OCI-LY3 (cell line): Measurements from ENCODE around the gene RNF111.

ENCODE experiments used
- H2AFZ ChIP-seq: fragments of 200-600, 300-600 bp; shearing (Covaris generic); 2 replicates; pipeline ENCODE4 v1.6.0; 2014; ENCODE audit warnings: antibody characterized with exemption, low read depth, low read length
- H3K27ac ChIP-seq: fragments of 200-600, 300-600 bp; sonication (generic); 2 replicates; pipeline ENCODE4 v1.5.1; 2014; ENCODE audit warnings: mild to moderate bottlenecking, low read length, moderate library complexity, mixed read lengths
- H3K27me3 ChIP-seq: fragments of 200-600, 300-600 bp; sonication (generic); 2 replicates; pipeline ENCODE4 v1.6.1; 2014; ENCODE audit warnings: low read depth, low read length, mixed read lengths
- H3K36me3 ChIP-seq: fragments of 200-600, 300-600 bp; sonication (generic); replicated peaks from 2 replicates; pipeline ENCODE3; 2014; ENCODE audit warnings: low read depth, low read length, mixed read lengths
- H3K4me1 ChIP-seq: fragments of 300-600, 200-600 bp; sonication (generic); 2 replicates; pipeline ENCODE4 v1.6.1; 2014; ENCODE audit warnings: low read length, mixed read lengths
- H3K4me2 ChIP-seq: fragments of 200-600, 300-600 bp; sonication (generic); 2 replicates; pipeline ENCODE4 v1.6.1; 2014; ENCODE audit warnings: low read length, mixed read lengths
- H3K4me3 ChIP-seq: fragments of 300-600, 200-600 bp; sonication (generic); 2 replicates; pipeline ENCODE4 v1.5.1; 2014; ENCODE audit warnings: antibody characterized with exemption, mild to moderate bottlenecking, low read length, moderate library complexity
- H3K79me2 ChIP-seq: fragments of 300-600, 200-600 bp; shearing (Covaris generic); 2 replicates; pipeline ENCODE4 v1.6.1; 2014; ENCODE audit warnings: mild to moderate bottlenecking, low read length, mixed read lengths
- H3K9ac ChIP-seq: fragments of 300-600, 200-600 bp; shearing (Covaris generic); 2 replicates; pipeline ENCODE4 v1.6.0; 2014; ENCODE audit warnings: mild to moderate bottlenecking, low read length, moderate library complexity
- H3K9me3 ChIP-seq: fragments of 200-600, 300-600 bp; shearing (Covaris generic); 2 replicates; pipeline ENCODE4 v1.6.1; 2014; ENCODE audit warnings: low read length, mixed read lengths; ENCODE audit not compliant: insufficient read depth
- H4K20me1 ChIP-seq: fragments of 200-600, 300-600 bp; sonication (generic); 2 replicates; pipeline ENCODE4 v1.6.1; 2016; ENCODE audit warnings: low read length, mixed read lengths; ENCODE audit not compliant: insufficient read depth
- EZH2phosphoT487 ChIP-seq: fragments of 200-600 bp; shearing (Covaris generic); IDR thresholded peaks from 2 replicates; pipeline ENCODE4 v1.6.1; 2018; ENCODE audit warnings: antibody characterized with exemption, mixed run types, low read depth
- TF ChIP-seq, protein P1 (sequence below): fragments of 200-600, 300-600 bp; sonication (generic); IDR thresholded peaks from 2 replicates; pipeline ENCODE4 v1.5.1; 2014; ENCODE audit warnings: antibody characterized with exemption, low read length, low read depth

RNF111 gene

DNA sequence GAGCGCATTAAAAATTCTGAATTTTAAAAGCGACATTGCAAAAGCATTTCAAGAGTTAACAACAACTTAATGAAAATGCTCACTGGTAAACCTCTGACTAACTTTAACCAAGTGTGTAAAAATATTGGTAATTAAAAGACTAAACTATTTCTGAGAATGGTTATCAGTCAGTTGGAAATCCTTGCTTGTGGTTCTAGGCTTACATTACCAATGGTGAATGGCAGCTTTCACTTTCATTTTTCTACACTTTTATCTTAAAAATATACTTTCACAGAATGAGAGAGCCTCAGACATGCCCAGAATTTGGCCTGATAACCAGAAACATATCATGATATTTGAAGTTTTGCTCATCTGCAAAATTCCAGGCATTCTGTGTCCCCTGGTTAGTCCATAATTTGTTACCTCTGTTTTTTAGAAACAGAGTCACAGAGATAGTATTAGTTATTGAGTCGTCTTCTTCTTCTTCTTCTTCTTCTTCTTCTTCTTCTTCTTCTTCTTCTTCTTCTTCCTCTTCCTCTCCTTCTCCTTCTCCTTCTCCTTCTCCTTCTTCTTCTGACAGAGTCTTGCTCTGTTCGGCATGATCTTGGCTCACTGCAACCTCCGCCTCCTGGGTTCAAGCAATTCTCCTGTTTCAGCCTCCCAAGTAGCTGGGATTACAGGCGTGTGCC is 5.5 kb upstream of the RNF111 start:
- Histone ChIP-seq H3K4me3 (peak overlapping the region; percentile 53), H3K4me2 (peak overlapping the region; percentile 90), H3K4me1 (peaks cover 41% of the 10 kb centered on the region), H3K9ac (peak overlapping the region; percentile 47), H4K20me1 (no peaks in the 10 kb centered on the region), H2AFZ (peak overlapping the region; percentile 37), H3K36me3 (no peaks in the 10 kb centered on the region), H3K9me3 (no peaks in the 10 kb centered on the region), H3K27ac (peak overlapping the region; percentile 42), H3K79me2 (no peaks in the 10 kb centered on the region), H3K27me3 (no peaks in the 10 kb centered on the region)
- TF ChIP-seq, protein P1, sequence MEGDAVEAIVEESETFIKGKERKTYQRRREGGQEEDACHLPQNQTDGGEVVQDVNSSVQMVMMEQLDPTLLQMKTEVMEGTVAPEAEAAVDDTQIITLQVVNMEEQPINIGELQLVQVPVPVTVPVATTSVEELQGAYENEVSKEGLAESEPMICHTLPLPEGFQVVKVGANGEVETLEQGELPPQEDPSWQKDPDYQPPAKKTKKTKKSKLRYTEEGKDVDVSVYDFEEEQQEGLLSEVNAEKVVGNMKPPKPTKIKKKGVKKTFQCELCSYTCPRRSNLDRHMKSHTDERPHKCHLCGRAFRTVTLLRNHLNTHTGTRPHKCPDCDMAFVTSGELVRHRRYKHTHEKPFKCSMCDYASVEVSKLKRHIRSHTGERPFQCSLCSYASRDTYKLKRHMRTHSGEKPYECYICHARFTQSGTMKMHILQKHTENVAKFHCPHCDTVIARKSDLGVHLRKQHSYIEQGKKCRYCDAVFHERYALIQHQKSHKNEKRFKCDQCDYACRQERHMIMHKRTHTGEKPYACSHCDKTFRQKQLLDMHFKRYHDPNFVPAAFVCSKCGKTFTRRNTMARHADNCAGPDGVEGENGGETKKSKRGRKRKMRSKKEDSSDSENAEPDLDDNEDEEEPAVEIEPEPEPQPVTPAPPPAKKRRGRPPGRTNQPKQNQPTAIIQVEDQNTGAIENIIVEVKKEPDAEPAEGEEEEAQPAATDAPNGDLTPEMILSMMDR = no peak
- no peak for TF ChIP-seq EZH2phosphoT487

DNA sequence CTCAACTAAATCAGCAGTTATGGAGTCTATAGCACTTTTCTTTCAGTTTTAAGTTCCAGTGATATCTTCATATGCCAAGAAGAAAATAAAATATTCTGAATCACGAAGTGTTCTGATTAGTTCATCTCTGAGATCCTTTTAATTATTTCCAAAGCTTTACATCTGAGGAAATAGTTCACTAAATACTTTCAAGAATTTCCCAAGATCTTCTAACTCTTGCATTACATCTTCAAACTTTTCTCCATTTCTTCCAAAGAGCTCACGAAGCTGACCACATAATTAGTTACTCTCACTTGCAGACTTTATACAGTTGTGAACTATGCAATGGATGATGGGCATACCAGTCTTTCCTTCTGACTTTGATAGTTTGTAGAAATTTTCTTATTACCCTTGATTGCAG is 4.2 kb upstream of the RNF111 start:
- Histone ChIP-seq H2AFZ (no peak overlapping the region), H3K79me2 (peaks cover 7% of the 10 kb centered on the region), H3K9ac (no peak overlapping the region)

DNA sequence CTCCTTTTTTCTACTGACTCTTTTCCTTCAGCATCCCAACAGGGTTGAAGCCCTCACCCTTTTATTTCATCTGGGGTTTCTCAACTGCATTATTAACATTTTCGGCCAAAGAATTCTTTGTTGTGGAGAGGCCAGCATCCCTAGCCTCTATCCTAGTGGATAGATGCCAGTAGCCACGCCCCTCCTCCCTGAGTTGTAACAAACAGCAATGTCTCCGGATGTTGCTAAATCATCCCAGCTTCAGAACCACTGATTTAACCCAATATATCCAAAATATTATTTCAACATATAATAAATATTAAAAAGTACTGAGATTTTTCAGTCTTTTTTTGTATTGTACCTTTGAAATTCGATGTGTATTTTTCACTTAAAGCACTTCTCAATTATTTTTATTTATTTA is 2.0 kb upstream of the RNF111 start:
- H3K36me3 ChIP-seq = peaks cover 5% of the 10 kb centered on the region
- no peaks in the 10 kb centered on the region for H3K27me3 ChIP-seq
- H3K9me3 ChIP-seq = no peaks in the 10 kb centered on the region
- peaks cover 27% of the 10 kb centered on the region for H3K4me1 ChIP-seq
- no peak overlapping the region for H3K9ac ChIP-seq
- peaks cover 24% of the 10 kb centered on the region for H4K20me1 ChIP-seq
- H2AFZ ChIP-seq = no peak overlapping the region
- H3K79me2 ChIP-seq = peaks cover 29% of the 10 kb centered on the region
- TF ChIP-seq EZH2phosphoT487 = no peak
- TF ChIP-seq, protein P1 = no peak
- H3K4me2 ChIP-seq = no peak overlapping the region
- H3K4me3 ChIP-seq = no peak overlapping the region
- no peak overlapping the region for H3K27ac ChIP-seq

More for the DNA sequence above, 4.2 kb upstream of the RNF111 start:
- H3K4me3 ChIP-seq = no peak overlapping the region
- no peaks in the 10 kb centered on the region for H3K36me3 ChIP-seq
- H3K9me3 ChIP-seq = no peaks in the 10 kb centered on the region
- no peaks in the 10 kb centered on the region for H3K27me3 ChIP-seq
- peaks cover 35% of the 10 kb centered on the region for H3K4me1 ChIP-seq
- peaks cover 2% of the 10 kb centered on the region; the same call in 1 of the 2 replicates for H4K20me1 ChIP-seq
- H3K27ac ChIP-seq = no peak overlapping the region
- TF ChIP-seq, protein P1 = no peak
- TF ChIP-seq EZH2phosphoT487 = no peak
- H3K4me2 ChIP-seq = no peak overlapping the region

DNA sequence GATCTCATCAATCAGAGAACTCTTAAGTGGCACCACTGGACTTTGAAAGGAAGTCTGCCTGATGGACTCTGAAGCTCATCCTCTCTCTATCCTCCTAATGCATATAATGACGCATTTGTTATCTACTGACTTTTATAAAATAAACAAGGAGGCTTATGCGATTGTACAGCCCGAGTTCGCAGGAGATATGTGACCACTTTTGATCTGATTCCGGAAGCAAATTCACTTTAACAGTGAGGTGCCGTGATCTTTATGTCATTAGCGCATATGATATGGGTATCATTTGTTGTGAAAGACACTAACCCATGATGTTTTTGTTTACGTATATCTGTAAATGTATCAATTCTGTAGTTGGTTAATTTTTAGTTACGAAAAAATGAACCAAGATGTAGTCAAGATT is 427 bp upstream of the RNF111 start:
- peaks cover 37% of the 10 kb centered on the region for H4K20me1 ChIP-seq
- peak overlapping the region; percentile 17 for H3K27ac ChIP-seq
- peak overlapping the region; percentile 85 for H3K9ac ChIP-seq
- H3K36me3 ChIP-seq = peaks cover 17% of the 10 kb centered on the region
- H3K27me3 ChIP-seq = no peaks in the 10 kb centered on the region
- H3K4me2 ChIP-seq = peak overlapping the region; percentile 78
- peaks cover 45% of the 10 kb centered on the region for H3K79me2 ChIP-seq
- TF ChIP-seq EZH2phosphoT487 = no peak
- TF ChIP-seq, protein P1 = no peak
- peaks cover 13% of the 10 kb centered on the region for H3K4me1 ChIP-seq
- peak overlapping the region; percentile 85 for H2AFZ ChIP-seq
- no peaks in the 10 kb centered on the region for H3K9me3 ChIP-seq
- H3K4me3 ChIP-seq = peak overlapping the region; percentile 83
